Keratinocyte (primary cell): ENCODE data around the gene GFI1B. TPM values are rescaled to one million over a fixed set of nuclear protein-coding genes. Genes with fewer than 3 reads are reported as not detected.

Source experiments
- DNase-seq: peaks from one replicate; pipeline ENCODE4 v3.0.0-alpha.2; 2011; ENCODE audit warnings: low read depth, missing footprints, low spot score
- FAIRE-seq: peaks from 2 replicates; lab custom pipeline; 2011; peaks lifted over from hg19 to GRCh38; lab: Jason Lieb, UNC
- H2AFZ ChIP-seq: 2 replicates; pipeline ENCODE4 v1.6.0; 2012; ENCODE audit warnings: low read length, control low read depth, inconsistent platforms; ENCODE audit not compliant: control insufficient read depth
- H3K27ac ChIP-seq: 2 replicates; pipeline ENCODE4 v1.5.1; 2011; ENCODE audit warnings: low read length; ENCODE audit not compliant: control insufficient read depth, insufficient read depth
- H3K27me3 ChIP-seq: 3 replicates; pipeline ENCODE4 v1.6.0; 2011; ENCODE audit warnings: low read length; ENCODE audit not compliant: control insufficient read depth, insufficient read depth; ENCODE audit errors: extremely low read depth
- H3K36me3 ChIP-seq, 2 experiments: 2 replicates in 1 of 2; 3 replicates in 1 of 2; pipeline ENCODE4 v1.5.1; 2011; ENCODE audit warnings: low read length in 2 of 2, mild to moderate bottlenecking in 1 of 2; ENCODE audit not compliant: control insufficient read depth in 2 of 2, insufficient read depth in 2 of 2; ENCODE audit errors: extremely low read depth in 1 of 2
- H3K4me1 ChIP-seq: 3 replicates; pipeline ENCODE4 v1.5.1; 2011; ENCODE audit warnings: low read length; ENCODE audit not compliant: control insufficient read depth, insufficient read depth; ENCODE audit errors: extremely low read depth
- H3K4me2 ChIP-seq: 3 replicates; pipeline ENCODE4 v1.6.0; 2011; ENCODE audit warnings: low read depth, low read length; ENCODE audit not compliant: control insufficient read depth, insufficient read depth; ENCODE audit errors: extremely low read depth
- H3K4me3 ChIP-seq, 3 experiments: fragments of 200-600 bp in 1 of 3; sonication (generic) in 1 of 3; 2 replicates in 2 of 3; 3 replicates in 1 of 3; pipeline ENCODE4 v1.5.1; 2011 to 2016; ENCODE audit warnings: low read length in 3 of 3, mild to moderate bottlenecking in 3 of 3, control low read depth in 2 of 3, inconsistent platforms in 1 of 3, low read depth in 1 of 3, mixed read lengths in 1 of 3, mixed run types in 1 of 3, moderate library complexity in 1 of 3; ENCODE audit not compliant: control insufficient read depth in 2 of 3, insufficient read depth in 2 of 3; ENCODE audit errors: extremely low read depth in 1 of 3
- H3K79me2 ChIP-seq: 2 replicates; pipeline ENCODE4 v1.6.0; 2012; ENCODE audit warnings: low read length; ENCODE audit not compliant: control insufficient read depth, insufficient read depth
- H3K9ac ChIP-seq: 3 replicates; pipeline ENCODE4 v1.6.0; 2011; ENCODE audit warnings: low read length; ENCODE audit not compliant: control insufficient read depth, insufficient read depth; ENCODE audit errors: extremely low read depth
- H3K9me1 ChIP-seq: 3 replicates; pipeline ENCODE4 v1.6.0; 2011; ENCODE audit warnings: low read length; ENCODE audit not compliant: control insufficient read depth, insufficient read depth; ENCODE audit errors: extremely low read depth
- H3K9me3 ChIP-seq: 2 replicates; pipeline ENCODE4 v1.5.1; 2012; ENCODE audit warnings: low read depth, low read length; ENCODE audit not compliant: control insufficient read depth
- H4K20me1 ChIP-seq: 3 replicates; pipeline ENCODE4 v1.6.0; 2011; ENCODE audit warnings: low read length; ENCODE audit not compliant: control insufficient read depth, insufficient read depth; ENCODE audit errors: extremely low read depth
- CTCF ChIP-seq, 3 experiments: IDR thresholded peaks in 1 of 3; conservative IDR thresholded peaks in 1 of 3; optimal IDR thresholded peaks in 1 of 3; 2 replicates in 2 of 3; 3 replicates in 1 of 3; pipeline versions ENCODE3 to v1.5.1; 2011; ENCODE audit warnings: low read length in 3 of 3, mild to moderate bottlenecking in 3 of 3, moderate library complexity in 2 of 3, control low read depth in 1 of 3, inconsistent platforms in 1 of 3; ENCODE audit not compliant: insufficient read depth in 2 of 3; ENCODE audit errors: extremely low read depth in 1 of 3
- EZH2 ChIP-seq: IDR thresholded peaks from one replicate; pipeline ENCODE4 v1.6.1; 2012; ENCODE audit warnings: inconsistent platforms, mild to moderate bottlenecking, low read length, moderate library complexity
- dilution Hi-C: fragments of 300-500 bp; cut with MboI; formaldehyde crosslinking; loops from one replicate; pipeline ENCODE4 v1.7.0; 2020; ENCODE audit warnings: low sequenced_read_pairs; ENCODE audit not compliant: extremely low pct_ligation_motif_present
- polyA plus RNA-seq, 5 experiments: library from polyadenylated mRNA; depleted of rRNA in 3 of 5; stranded (reverse) in 3 of 5; stranded (forward) in 1 of 5; unstranded in 1 of 5; fragments of >200 nt; gene quantifications; 1 replicate in 1 of 5; 2 replicates in 3 of 5; 3 replicates in 1 of 5; pipeline versions ENCODE4 v1.2.1 to v1.2.3, GENCODE V29; 2011 to 2012; ENCODE audit warnings: missing spikeins in 2 of 5, low read depth in 1 of 5, low replicate concordance in 1 of 5

GFI1B gene
- polyA plus RNA-seq, 1 donor (not counting 4 experiments of a cell fraction or from before 2014, with no cell fraction given): not detected

- FAIRE-seq: no peak
- no peaks in the 10 kb centered on the region for H3K9me3 ChIP-seq
- TF ChIP-seq EZH2 (no peak), CTCF (optimal IDR thresholded peaks at IDR 0.05 in 1 of 3, IDR thresholded peaks at IDR 0.05 in 1 of 3, conservative IDR thresholded peaks at IDR 0.05 in 1 of 3; ENCODE audit: extremely low read depth in 1 of 3, insufficient read depth in 2 of 3, low read length in 3 of 3) (no peak)
- no peak overlapping the region for H3K9ac ChIP-seq
- no peak overlapping the region for H3K4me3 ChIP-seq
- no peaks in the 10 kb centered on the region for H3K27me3 ChIP-seq
- peaks cover 67% of the 10 kb centered on the region for H3K79me2 ChIP-seq
- peak overlapping the region; percentile 60 for H3K4me2 ChIP-seq
- no peaks in the 10 kb centered on the region for H4K20me1 ChIP-seq
- dilution Hi-C loops: no loop called here
- H3K4me1 ChIP-seq: peaks cover 15% of the 10 kb centered on the region
- no peak for DNase-seq
- H3K36me3 ChIP-seq: peaks cover 2 to 3% of the 10 kb centered on the region in 2 experiments
- no peaks in the 10 kb centered on the region for H3K9me1 ChIP-seq
- H3K27ac ChIP-seq: peak overlapping the region; percentile 41
- no peak overlapping the region for H2AFZ ChIP-seq
Observed at GRCh38 chr9:133032171-133032570, 53.7 kb downstream of the GFI1B start.

DNA sequence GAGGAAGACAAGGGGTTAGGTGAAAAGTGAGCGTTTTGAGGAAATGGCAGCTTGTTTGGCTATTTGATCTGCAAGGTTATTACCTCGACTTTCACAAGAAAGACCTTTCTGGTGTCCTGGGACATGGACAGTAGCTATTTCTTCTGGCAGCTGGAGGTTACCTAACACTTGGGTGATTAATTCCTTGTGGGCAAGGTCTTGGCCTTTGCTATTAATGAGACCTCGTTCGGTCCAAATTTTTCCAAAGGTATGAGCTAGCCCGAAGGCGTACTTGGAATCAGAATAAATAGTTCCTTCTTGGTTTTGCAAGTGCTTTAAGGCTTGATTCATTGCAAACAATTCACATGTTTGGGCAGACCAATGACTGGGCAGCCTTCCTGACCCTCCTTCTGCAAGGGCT lies 57.2 kb downstream of the GFI1B start:
- TF ChIP-seq CTCF (optimal IDR thresholded peaks at IDR 0.05 in 1 of 3, IDR thresholded peaks at IDR 0.05 in 1 of 3, conservative IDR thresholded peaks at IDR 0.05 in 1 of 3; ENCODE audit: extremely low read depth in 1 of 3, insufficient read depth in 2 of 3, low read length in 3 of 3) (no peak), EZH2 (no peak)
- FAIRE-seq: no peak
- Histone ChIP-seq H3K9ac (no peak overlapping the region), H2AFZ (no peak overlapping the region), H3K9me3 (no peaks in the 10 kb centered on the region), H3K4me1 (peaks cover 9% of the 10 kb centered on the region), H3K9me1 (no peaks in the 10 kb centered on the region), H3K4me3 (no peak overlapping the region), H3K27ac (no peak overlapping the region), H4K20me1 (peaks cover 5% of the 10 kb centered on the region), H3K4me2 (no peak overlapping the region), H3K27me3 (no peaks in the 10 kb centered on the region), H3K36me3 (peaks cover 3% of the 10 kb centered on the region in 2 experiments), H3K79me2 (peaks cover 83% of the 10 kb centered on the region)
- no peak for DNase-seq
- dilution Hi-C loops: no loop called here
